Fibroblast of lung (primary cell): Measurements from ENCODE around the gene KCNK7.

Experiments used
- CTCF ChIP-seq, 2 donors: IDR thresholded peaks in 1 of 2; conservative IDR thresholded peaks in 1 of 2; 1 replicate in 1 of 2; 2 replicates in 1 of 2; pipeline ENCODE4 v1.5.1; 2011 to 2012; ENCODE audit warnings: low read length in 2 of 2, control low read depth in 1 of 2, inconsistent platforms in 1 of 2, low read depth in 1 of 2, mild to moderate bottlenecking in 1 of 2
- EZH2 ChIP-seq: IDR thresholded peaks from 2 replicates; pipeline ENCODE4 v1.5.1; 2012; ENCODE audit warnings: low read length, control low read depth, mild to moderate bottlenecking; ENCODE audit errors: missing control alignments

GRCh38 chr11:65580756-65581155 lies 14.8 kb downstream of the KCNK7 start:
- TF ChIP-seq CTCF (conservative IDR thresholded peaks at IDR 0.05 in 1 of 2, IDR thresholded peaks at IDR 0.05 in 1 of 2; ENCODE audit: low read depth in 1 of 2, low read length in 2 of 2) (no peak), EZH2 (no peak)
